ENCODE results near the gene ARHGAP22.

DNA sequence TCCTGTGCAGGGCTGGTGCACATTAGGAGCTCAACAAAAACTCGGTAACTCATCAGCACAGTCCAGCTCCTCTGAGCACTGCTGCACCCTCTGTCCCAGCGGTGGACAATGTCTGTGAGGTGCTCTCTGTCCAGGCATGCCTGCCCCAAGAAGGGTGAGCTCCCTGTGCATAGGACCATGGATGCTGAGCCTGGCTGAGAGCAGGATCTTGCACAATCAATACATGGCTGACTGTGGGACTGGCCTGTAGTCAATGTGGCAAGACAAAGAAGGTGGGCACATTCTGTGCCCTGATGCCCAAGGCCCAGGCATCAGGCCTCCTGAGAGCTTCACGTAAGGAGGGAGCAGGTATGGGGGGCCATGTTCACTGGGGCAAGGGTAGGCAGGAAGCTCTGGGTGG is 17.1 kb downstream of the ARHGAP22 start:
- TF ChIP-seq TAF1 (IDR thresholded peaks at IDR 0.05; ENCODE audit: borderline replicate concordance, insufficient read depth, low read length) = no peak
- TF ChIP-seq FOXP2 (optimal IDR thresholded peaks at IDR 0.05; ENCODE audit: borderline replicate concordance, extremely low read depth, extremely low read length, insufficient read depth) = no peak
- no peak for TF ChIP-seq POLR2AphosphoS5 (IDR thresholded peaks at IDR 0.05; ENCODE audit: low read depth, low read length)
- TF ChIP-seq SIN3A (IDR thresholded peaks at IDR 0.05; ENCODE audit: borderline replicate concordance, insufficient read depth, low read length) = no peak
- TF ChIP-seq, protein P1, sequence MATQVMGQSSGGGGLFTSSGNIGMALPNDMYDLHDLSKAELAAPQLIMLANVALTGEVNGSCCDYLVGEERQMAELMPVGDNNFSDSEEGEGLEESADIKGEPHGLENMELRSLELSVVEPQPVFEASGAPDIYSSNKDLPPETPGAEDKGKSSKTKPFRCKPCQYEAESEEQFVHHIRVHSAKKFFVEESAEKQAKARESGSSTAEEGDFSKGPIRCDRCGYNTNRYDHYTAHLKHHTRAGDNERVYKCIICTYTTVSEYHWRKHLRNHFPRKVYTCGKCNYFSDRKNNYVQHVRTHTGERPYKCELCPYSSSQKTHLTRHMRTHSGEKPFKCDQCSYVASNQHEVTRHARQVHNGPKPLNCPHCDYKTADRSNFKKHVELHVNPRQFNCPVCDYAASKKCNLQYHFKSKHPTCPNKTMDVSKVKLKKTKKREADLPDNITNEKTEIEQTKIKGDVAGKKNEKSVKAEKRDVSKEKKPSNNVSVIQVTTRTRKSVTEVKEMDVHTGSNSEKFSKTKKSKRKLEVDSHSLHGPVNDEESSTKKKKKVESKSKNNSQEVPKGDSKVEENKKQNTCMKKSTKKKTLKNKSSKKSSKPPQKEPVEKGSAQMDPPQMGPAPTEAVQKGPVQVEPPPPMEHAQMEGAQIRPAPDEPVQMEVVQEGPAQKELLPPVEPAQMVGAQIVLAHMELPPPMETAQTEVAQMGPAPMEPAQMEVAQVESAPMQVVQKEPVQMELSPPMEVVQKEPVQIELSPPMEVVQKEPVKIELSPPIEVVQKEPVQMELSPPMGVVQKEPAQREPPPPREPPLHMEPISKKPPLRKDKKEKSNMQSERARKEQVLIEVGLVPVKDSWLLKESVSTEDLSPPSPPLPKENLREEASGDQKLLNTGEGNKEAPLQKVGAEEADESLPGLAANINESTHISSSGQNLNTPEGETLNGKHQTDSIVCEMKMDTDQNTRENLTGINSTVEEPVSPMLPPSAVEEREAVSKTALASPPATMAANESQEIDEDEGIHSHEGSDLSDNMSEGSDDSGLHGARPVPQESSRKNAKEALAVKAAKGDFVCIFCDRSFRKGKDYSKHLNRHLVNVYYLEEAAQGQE (IDR thresholded peaks at IDR 0.05; ENCODE audit: insufficient read depth in 1 of 2, low read depth in 2 of 2, low read length in 2 of 2) = no peak

All from PFSK-1 (cell line).